GM08714 (cell line): ENCODE results near the gene NR5A2.

Source experiments
- H3K4me3 ChIP-seq: fragments of 200-500 bp; sonication (Bioruptor generic); 2 replicates; pipeline ENCODE4 v1.5.1; 2014; ENCODE audit warnings: mild to moderate bottlenecking, low read length, inconsistent platforms
- ZNF274 ChIP-seq: IDR thresholded peaks from 2 replicates; pipeline ENCODE4 v1.6.1; 2012; ENCODE audit warnings: mild to moderate bottlenecking, low read depth, low read length

NR5A2 gene

DNA sequence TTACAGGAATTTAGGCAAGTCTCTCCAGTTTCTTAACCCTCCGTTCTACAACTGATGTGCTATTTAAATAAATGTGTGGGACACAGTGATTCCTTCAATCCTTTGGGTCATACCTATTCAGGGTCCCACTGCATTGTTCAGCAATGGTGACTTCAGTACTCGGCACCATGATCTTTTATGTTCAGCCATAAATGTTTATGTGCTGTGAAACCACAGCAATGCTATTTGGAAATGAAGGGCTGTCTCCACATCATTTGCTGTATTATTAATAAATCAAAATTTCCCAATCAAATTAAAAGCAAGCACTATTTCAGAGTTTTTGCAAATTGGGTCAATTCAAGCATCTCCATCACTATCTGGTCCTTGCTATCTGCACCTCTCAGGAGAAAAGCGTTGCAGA lies 84.8 kb downstream of the NR5A2 start:
- no peak for TF ChIP-seq ZNF274
- H3K4me3 ChIP-seq: no peak overlapping the region

DNA sequence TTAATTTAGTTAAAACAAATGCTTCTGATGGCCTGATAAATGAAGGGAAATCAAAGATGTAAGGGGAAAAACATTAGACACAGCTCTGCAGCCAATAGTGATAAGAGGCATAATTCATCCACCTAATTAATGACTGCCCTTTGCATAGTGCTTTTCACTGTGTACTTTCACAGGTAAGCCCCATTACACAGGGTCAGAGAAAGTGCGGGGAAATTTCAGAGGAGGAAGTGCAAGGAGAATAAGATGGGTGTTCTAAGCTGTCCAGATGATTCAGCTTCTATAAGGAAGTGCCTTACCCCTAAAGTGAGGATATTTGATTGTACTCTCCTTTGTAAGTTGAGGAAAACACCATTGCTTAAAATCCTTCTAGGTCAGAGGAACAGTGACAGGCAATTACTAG lies 88.0 kb downstream of the NR5A2 start:
- no peak for TF ChIP-seq ZNF274
- no peak overlapping the region for H3K4me3 ChIP-seq

DNA sequence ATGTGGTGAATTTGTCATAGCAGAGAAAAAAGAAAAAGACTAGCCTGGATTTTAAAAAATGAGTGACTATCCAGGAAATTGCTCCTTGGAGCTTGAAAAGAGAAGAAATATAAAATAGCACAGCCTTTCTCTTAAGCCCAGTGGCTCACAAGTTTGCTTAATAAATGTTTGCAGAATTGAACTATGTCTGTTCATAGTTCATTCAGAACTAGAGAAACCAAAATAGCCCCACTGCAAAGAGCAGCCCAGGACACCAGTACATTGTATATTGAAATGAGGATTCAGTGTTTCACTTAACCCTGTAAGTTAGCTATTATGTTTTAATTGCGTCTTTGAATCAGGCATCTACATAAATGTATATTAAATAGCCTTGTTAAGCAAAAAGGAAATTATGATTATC lies 88.8 kb downstream of the NR5A2 start:
- H3K4me3 ChIP-seq: no peak overlapping the region
- no peak for TF ChIP-seq ZNF274

DNA sequence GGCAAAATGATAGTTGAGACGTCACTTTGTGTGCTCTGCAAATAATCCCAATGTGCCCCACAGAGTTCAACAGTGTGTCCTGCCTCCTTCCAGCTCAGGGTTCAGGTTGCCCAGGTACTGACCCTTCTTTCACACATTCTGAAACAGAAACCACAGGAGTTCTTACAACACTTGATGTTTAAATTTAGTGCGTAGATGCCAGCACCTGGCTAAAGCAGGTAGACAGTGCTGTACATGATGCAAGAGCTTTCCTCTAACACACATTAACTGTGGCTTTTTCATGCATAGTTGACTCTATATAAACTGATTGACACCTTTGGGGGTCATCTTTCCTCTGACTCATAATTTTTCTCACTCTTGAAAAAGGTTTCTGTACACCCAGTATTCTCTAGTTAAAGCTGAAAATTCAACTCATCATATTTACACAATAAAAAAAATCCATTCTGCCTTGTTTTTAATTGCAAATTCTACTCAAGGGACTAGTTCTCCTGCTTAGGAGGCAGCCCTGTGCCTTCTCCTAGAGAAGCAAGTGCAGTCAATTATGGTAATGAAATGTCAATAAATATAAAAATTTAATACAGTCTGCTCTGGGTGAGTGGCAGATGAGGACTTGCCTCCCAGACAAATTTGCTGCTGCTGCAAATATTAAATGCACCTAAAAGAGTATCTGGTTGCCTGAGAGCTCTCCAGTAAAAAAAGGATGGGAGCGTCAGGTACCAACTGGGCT lies 91.4 kb downstream of the NR5A2 start:
- H3K4me3 ChIP-seq: no peak overlapping the region
- no peak for TF ChIP-seq ZNF274

DNA sequence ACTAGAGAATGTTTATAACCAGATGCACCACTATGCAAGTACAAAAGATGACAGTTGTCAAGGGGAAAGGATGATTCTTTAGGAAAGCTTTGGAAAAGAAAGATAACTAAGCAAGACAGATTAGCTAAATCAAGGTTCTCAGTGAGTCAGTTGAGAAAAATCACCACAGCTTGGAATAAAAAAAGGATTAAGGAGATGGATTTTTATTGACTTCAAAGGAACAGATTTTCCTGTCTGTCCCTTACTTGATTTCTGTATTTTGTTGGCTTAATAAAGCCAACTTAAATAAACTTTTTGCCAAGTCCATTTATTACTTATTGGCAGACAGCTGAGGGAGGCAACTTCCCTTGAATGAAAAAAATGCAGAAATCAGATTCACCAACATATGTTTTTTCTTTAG lies 93.9 kb downstream of the NR5A2 start:
- TF ChIP-seq ZNF274: no peak
- no peak overlapping the region for H3K4me3 ChIP-seq

DNA sequence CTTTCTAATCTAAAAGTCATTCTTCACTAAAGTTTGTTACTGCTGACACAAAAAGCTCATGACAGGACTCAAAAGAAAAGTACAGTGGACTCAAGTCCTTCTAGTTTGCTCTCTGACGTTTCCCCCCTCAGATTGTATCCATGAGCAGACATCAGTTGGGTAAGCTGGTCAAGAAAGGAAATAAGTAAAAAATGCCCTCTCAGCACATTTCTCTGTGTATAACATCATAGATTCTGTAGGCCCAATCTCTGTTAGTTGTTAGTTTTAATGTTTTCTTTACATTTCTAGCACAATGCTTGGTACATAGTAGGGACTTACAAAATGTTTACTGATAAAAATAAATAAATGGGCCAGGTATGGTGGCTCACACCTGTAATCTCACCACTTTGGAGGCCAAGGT lies 96.8 kb downstream of the NR5A2 start:
- H3K4me3 ChIP-seq: no peak overlapping the region
- TF ChIP-seq ZNF274: no peak

DNA sequence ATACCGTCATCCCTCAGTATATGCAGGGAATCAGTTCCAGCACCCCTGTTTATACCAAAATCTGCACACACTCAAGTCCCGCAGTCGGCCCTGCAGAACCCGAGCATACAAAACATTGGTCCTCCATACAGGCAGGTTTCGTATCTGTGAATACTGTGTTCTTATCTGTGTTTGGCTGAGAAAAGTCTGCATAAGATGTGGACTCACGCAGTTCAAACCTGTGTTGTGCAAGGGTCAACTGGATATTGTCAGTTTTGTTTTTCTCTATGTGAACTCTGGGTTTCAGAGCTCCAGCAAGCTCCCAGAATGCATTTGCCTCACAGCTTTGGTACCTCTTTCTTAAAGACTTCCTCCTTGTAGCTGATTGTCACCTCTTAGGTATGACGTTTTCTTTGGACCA lies 100.6 kb downstream of the NR5A2 start:
- TF ChIP-seq ZNF274: no peak
- no peak overlapping the region for H3K4me3 ChIP-seq

DNA sequence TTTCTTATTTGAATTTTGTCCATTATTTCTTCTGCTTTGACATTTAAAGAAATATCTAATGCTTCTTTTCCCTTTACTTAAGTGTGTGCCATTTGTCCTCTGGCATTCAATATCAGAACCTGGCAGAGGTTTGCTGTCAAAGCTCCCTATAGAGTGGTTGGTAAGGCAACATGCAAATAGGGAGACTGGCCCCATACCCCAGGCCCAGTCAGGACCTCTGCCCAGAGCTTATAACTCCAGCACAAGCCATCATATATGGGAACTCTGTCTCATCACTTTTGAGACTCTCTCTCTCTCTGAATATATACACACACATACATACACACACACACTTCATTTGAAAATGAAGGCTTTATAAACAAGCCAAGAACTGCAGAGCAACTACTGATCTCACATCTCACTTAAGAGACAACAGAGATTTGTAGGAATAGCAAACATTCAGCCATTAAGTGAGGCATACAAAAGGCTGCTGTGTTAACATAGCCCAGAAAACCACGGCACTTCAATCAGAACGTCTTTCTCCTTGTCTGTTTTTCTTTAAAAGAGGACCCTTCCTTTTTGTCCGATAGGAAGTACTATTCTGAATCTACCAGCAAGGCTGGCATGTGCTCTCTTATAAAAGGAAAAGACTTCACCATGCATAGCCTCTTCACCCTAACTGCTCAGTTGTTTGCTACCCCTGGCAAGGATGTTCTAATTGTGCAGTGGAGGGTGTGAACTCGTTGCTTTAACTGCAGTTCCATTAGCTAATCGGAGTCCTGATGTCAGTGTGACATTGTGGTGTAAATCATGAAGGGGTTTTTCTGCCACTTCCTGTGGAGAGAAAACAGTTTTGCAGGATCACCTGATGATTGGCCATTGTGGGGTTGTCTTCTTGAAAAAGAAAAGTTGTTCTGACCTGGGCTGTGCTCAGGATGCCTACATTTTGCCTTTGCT lies 101.7 kb downstream of the NR5A2 start:
- no peak overlapping the region for H3K4me3 ChIP-seq
- TF ChIP-seq ZNF274: no peak

DNA sequence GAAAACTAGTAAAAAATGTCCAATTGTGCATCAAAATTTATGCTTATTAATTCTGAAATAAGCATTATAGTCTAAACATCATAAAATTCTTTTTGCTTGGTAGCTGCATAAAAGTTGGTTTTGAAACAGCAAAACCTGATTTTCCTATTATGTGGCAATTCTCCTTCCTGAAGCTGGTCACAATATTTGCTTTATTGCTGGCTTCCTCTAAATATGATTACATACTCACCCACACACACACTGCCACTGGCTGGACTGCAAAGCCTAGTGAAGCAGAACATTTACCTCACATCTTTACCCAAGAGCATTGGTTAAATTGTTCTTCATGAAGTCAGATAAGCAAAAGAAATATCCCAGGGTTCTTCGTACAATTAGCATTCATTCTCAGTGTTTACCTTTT lies 103.0 kb downstream of the NR5A2 start:
- TF ChIP-seq ZNF274: no peak

DNA sequence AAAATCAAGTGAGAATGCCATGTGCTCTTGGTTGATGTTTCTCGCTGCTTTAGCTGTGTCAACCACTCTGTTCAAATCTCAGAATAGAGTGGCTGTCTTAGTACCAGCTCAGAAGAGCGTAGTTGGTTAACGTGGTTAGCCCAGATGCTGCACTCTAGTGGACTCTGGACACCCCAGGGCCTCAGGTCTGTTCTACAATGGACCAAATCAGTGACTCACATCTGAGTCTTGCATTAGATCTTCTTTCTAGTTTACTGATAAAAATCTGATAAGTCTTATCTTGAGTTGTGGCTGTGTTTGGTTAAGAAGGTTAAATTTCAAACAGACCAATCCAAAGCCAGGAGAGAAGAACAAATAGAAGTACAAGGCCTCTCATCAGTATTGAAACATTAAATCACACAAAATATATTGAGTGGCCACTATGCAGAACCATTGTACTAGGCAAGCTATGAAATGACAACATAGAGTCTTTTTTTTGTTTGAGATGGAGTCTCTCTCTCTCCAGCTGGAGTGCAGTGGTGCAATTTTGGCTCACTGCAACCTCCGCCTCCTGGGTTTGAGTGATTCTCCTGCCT lies 104.1 kb downstream of the NR5A2 start:
- TF ChIP-seq ZNF274: no peak
- no peak overlapping the region for H3K4me3 ChIP-seq

More for the DNA sequence above, 103.0 kb downstream of the NR5A2 start:
- no peak overlapping the region for H3K4me3 ChIP-seq

DNA sequence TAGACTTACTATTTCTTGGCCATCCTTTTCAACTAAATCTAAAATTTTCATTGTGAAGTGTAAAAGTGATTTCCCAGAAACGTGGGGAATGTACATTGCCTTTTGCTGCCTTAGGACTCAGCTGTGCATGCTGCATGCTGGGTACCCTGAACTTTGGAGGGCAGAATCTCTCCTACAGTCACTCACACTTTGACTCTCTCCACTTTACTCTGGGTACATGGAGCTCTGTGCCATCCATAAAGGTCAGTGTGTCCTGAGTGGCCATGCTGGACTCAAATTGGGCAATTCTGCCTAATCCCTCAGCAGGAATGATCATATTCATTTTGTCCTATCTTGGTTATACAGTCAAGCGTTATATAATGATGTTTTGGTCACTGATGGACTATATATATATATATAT lies 105.6 kb downstream of the NR5A2 start:
- TF ChIP-seq ZNF274: no peak
- no peak overlapping the region for H3K4me3 ChIP-seq

DNA sequence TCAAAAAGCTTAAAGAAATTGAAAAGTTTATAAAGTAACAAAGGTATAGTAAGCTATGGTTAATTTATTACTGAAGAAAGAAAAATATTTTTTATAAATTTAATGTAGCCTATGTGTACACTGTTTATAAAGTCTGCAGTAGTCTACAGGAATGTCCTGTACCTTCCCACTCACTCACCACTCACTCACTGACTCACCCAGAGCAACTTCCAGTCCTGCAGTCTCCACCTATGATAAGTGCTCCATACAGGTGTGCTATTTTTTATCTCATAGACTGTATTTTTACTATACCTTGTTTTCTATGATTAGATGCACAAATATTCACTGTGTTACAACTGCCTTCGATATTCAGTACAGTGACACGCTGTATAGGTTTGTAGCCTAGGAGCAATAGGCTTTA lies 106.6 kb downstream of the NR5A2 start:
- no peak for TF ChIP-seq ZNF274
- H3K4me3 ChIP-seq: no peak overlapping the region

DNA sequence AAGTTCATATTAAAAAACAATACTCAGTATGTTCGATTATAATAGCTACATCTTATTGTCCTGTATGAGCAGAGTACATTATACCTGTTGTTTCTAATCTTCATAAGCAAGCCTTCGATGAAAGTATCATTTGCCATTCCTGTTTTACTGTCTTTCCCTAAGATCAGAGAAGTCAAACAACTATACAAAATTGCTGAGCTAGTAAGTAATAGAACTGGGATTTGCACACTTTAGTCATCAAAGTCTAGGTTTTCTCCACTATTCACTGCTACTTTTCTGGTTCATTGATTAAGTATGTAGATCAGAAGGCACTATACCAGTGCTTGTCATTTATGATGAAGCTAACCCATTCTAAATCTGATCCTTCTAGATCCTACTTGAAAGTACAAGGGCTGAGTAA lies 108.9 kb downstream of the NR5A2 start:
- H3K4me3 ChIP-seq: no peak overlapping the region
- no peak for TF ChIP-seq ZNF274

DNA sequence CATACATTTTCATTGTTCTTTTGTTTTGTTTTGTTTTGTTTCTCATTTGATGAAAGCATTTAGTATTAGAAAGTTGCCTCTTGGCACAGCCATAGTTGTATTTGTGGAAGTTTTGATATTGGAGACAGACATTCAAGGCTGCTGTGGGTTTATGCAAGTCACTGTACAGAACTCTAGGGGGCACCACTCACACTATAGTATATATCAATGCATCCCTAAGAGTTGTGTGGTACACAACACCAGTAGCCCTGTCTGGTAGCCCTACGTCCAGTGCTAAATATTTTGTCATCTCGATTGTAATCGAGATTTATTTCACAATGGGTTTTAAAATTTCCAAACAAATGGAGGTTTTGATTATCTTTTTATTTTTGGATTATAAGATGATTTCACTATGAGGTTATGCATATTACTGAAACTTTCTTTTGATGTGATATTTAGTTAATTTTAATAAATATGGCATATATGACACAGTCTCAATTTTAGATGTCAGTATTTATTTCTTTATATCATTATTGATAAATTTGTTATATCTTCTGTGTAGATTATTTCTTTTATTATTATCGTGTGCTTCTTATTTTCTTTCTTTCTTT lies 112.2 kb downstream of the NR5A2 start:
- no peak overlapping the region for H3K4me3 ChIP-seq
- TF ChIP-seq ZNF274: no peak
